PC-9 (cell line): Measurements from ENCODE around the gene CNTNAP2.

ENCODE experiments used
- CTCF ChIP-seq: fragments of 200-600 bp; sonication (generic); conservative IDR thresholded peaks from 2 replicates; pipeline ENCODE4 v1.6.1; 2017; ENCODE audit warnings: mixed run types, antibody characterized with exemption, mild to moderate bottlenecking, moderate library complexity
- EZH2 ChIP-seq: fragments of 200-600 bp; sonication (generic); IDR thresholded peaks from 2 replicates; pipeline ENCODE4 v1.8.0; 2017; ENCODE audit warnings: antibody characterized with exemption, low read depth

DNA sequence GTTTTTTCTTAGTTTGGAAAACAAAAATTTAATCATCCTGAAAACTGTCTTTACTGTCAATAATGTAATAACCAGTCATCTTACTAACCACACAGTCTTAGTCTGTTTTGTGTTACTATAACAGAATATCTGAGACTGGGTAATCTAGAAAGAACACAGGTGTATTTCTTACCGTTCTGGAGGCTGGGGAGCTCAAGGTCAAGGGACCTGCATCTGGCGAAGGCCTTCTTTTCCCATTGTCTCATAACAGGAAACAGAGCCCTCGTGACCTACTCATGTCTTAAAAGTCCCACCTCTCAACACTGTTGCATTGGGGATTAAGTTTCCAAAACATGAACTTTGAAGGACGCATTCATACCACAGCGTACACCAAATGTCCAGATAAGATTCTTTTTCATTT, 932.3 kb downstream of the CNTNAP2 start:
- TF ChIP-seq CTCF: no peak
- no peak for TF ChIP-seq EZH2
